AG04449 (cell line): ENCODE data around the gene LMNTD2.

Source experiments
- CTCF ChIA-PET: fragments of 350-600 bp; formaldehyde crosslinking; extraction: SDS; loops from one replicate; lab custom pipeline; 2021; ENCODE audit warnings: antibody characterized with exemption; lab: Yijun Ruan, JAX
- POLR2A ChIA-PET: fragments of 400-600, 350-600 bp; formaldehyde crosslinking; extraction: SDS; loops from one replicate; lab custom pipeline; 2020; ENCODE audit warnings: antibody characterized with exemption, inconsistent platforms; lab: Yijun Ruan, JAX
- DNase-seq: peaks from one replicate; pipeline ENCODE4 v3.0.0-alpha.2; 2010; ENCODE audit warnings: low read depth, low spot score
- H3K4me3 ChIP-seq: 2 replicates; pipeline ENCODE4 v1.5.1; 2011; ENCODE audit warnings: low read depth, mild to moderate bottlenecking, control low read depth, low read length
- CTCF ChIP-seq: IDR thresholded peaks from one replicate; pipeline ENCODE4 v1.5.1; 2011; ENCODE audit warnings: mild to moderate bottlenecking, moderate library complexity, low read length, control low read depth, inconsistent platforms; ENCODE audit not compliant: insufficient read depth; ENCODE audit errors: missing control alignments

The LMNTD2 gene

GRCh38 chr11:573146-573759 lies 12.7 kb upstream of the LMNTD2 start:
- no peak for TF ChIP-seq CTCF
- ChIA-PET CTCF (no interaction called here), POLR2A (no interaction called here)
- no peak for DNase-seq
- H3K4me3 ChIP-seq: no peak overlapping the region

DNA sequence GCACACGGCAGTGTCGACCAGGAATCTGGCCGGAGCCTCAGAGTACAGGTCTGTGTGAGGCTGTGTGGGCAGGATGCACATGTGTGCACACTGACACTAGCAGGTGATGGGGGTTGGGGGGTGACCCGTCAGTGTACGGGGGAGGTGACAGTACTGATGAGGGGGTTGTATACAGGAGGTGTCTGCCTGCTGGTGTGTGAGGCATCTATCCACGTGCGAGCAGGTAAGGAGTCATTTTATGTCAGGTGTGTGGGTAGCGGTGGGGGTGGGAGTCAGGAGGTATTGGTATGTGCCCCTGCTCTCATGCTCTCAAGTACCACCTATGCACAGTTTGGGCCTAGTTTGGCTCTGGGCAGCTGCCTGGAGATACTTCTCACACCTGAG lies 11.3 kb upstream of the LMNTD2 start:
- CTCF ChIA-PET: no interaction called here
- TF ChIP-seq CTCF: no peak
- POLR2A ChIA-PET: no interaction called here
- DNase-seq: no peak
- no peak overlapping the region for H3K4me3 ChIP-seq

- peak overlapping the region; percentile 65 for H3K4me3 ChIP-seq
- ChIA-PET CTCF (interaction anchor here (0.6 to 1.1 kb wide), 2 partner anchors 22 to 279 kb away, joined by 3 read pairs; no protein-coding TSS in a partner anchor), POLR2A (interaction anchor here (0.6 kb wide), 1 partner anchor 18 kb away, joined by 3 read pairs; no protein-coding TSS in a partner anchor)
- no peak for TF ChIP-seq CTCF
- DNase-seq: no peak
These were observed 8.8 kb upstream of the LMNTD2 start for GRCh38 chr11:569158-569885.

GRCh38 chr11:568306-569157 lies 8.0 kb upstream of the LMNTD2 start:
- ChIA-PET POLR2A (interaction anchor here (0.6 to 0.9 kb wide), 2 partner anchors 10 to 17 kb away, joined by 3 to 4 read pairs; no protein-coding TSS in a partner anchor), CTCF (interaction anchor here (0.6 to 1.1 kb wide), 2 partner anchors 22 to 280 kb away, joined by 3 read pairs; no protein-coding TSS in a partner anchor)
- no peak for TF ChIP-seq CTCF
- H3K4me3 ChIP-seq: peak overlapping the region; percentile 91
- DNase-seq: peak; percentile 29

- ChIA-PET CTCF (interaction anchor here (5.0 kb wide), 1 partner anchor 12 kb away, joined by 34 read pairs; no protein-coding TSS in a partner anchor), POLR2A (interaction anchor here (0.9 kb wide), 1 partner anchor 9 kb away, joined by 4 read pairs; no protein-coding TSS in a partner anchor)
- TF ChIP-seq CTCF: no peak
- DNase-seq: no peak
- H3K4me3 ChIP-seq: peak overlapping the region; percentile 91
These were observed 7.2 kb upstream of the LMNTD2 start for GRCh38 chr11:567629-568292.
